IMR-90 (cell line): ENCODE results near the gene C11orf65. TPM values are rescaled to one million over a fixed set of nuclear protein-coding genes. Genes with fewer than 3 reads are reported as not detected.

ENCODE experiments used
- ATAC-seq: fragments of 200-7000 bp; cut with Tn5 transposase; 2 replicates; pipeline ENCODE4 v1.9.1; 2020; ENCODE audit warnings: low read depth, mild to moderate bottlenecking, moderate library complexity
- BruUV-seq: library from RNA; stranded (reverse); fragments of 400-500 nt; replicated peaks from 2 replicates; lab custom pipeline; 2021; lab: Mats Ljungman, UMichigan
- CTCF ChIA-PET: fragments of 300-600 bp; formaldehyde crosslinking; extraction: SDS; loops from one replicate; lab custom pipeline; 2021; ENCODE audit warnings: antibody characterized with exemption; lab: Yijun Ruan, JAX
- POLR2A ChIA-PET: fragments of 300-600 bp; sonication (Branson Sonifier 250); formaldehyde crosslinking; loops from one replicate; lab custom pipeline; 2022; ENCODE audit warnings: antibody characterized with exemption; ENCODE audit not compliant: unreplicated experiment; lab: Charles Lee
- DNase-seq: peaks from one replicate; pipeline ENCODE4 v3.0.0; 2013
- H2AFZ ChIP-seq: replicated peaks from 2 replicates; pipeline ENCODE3; 2013; ENCODE audit warnings: low read length, mild to moderate bottlenecking; ENCODE audit not compliant: poor library complexity
- H2AK5ac ChIP-seq: 2 replicates; pipeline ENCODE4 v1.6.1; 2013; ENCODE audit warnings: low read depth, low read length, inconsistent platforms
- H2AK9ac ChIP-seq: replicated peaks from 2 replicates; pipeline ENCODE3; 2013; ENCODE audit warnings: mild to moderate bottlenecking, low read depth, low read length, moderate library complexity; ENCODE audit not compliant: poor library complexity
- H2BK120ac ChIP-seq: 2 replicates; pipeline ENCODE4 v1.6.1; 2013; ENCODE audit warnings: low read depth, low read length, inconsistent platforms
- H2BK15ac ChIP-seq: 3 replicates; pipeline ENCODE4 v1.6.1; 2013; ENCODE audit warnings: low read depth, low read length, inconsistent platforms
- H2BK20ac ChIP-seq: 2 replicates; pipeline ENCODE4 v1.6.1; 2013; ENCODE audit warnings: low read depth, mild to moderate bottlenecking, inconsistent platforms, low read length, moderate library complexity
- H2BK5ac ChIP-seq: 2 replicates; pipeline ENCODE4 v1.6.1; 2013; ENCODE audit warnings: mild to moderate bottlenecking, low read depth, low read length, inconsistent platforms; ENCODE audit not compliant: poor library complexity, severe bottlenecking
- H3K14ac ChIP-seq: replicated peaks from 2 replicates; pipeline ENCODE4 v1.6.1; 2013; ENCODE audit warnings: low read depth, low read length, inconsistent platforms
- H3K18ac ChIP-seq: 2 replicates; pipeline ENCODE4 v1.6.1; 2013; ENCODE audit warnings: low read depth, low read length, control low read depth
- H3K23ac ChIP-seq: 2 replicates; pipeline ENCODE4 v1.6.1; 2013; ENCODE audit warnings: low read depth, low read length, inconsistent platforms
- H3K27ac ChIP-seq: 2 replicates; pipeline ENCODE4 v1.5.1; 2013; ENCODE audit warnings: mild to moderate bottlenecking, control low read depth, low read length; ENCODE audit not compliant: insufficient read depth
- H3K27me3 ChIP-seq: 2 replicates; pipeline ENCODE4 v1.6.1; 2013; ENCODE audit warnings: low read length; ENCODE audit not compliant: control insufficient read depth, insufficient read depth
- H3K36me3 ChIP-seq: 2 replicates; pipeline ENCODE4 v1.6.1; 2013; ENCODE audit warnings: low read length, mixed read lengths; ENCODE audit not compliant: control insufficient read depth, insufficient read depth
- H3K4ac ChIP-seq: 2 replicates; pipeline ENCODE4 v1.6.1; 2013; ENCODE audit warnings: low read depth, low read length, inconsistent platforms
- H3K4me1 ChIP-seq: 2 replicates; pipeline ENCODE4 v1.6.1; 2013; ENCODE audit warnings: low read length, mixed read lengths; ENCODE audit not compliant: control insufficient read depth, insufficient read depth
- H3K4me2 ChIP-seq: 2 replicates; pipeline ENCODE4 v1.6.1; 2013; ENCODE audit warnings: low read depth, mild to moderate bottlenecking, control low read depth, low read length, moderate library complexity
- H3K4me3 ChIP-seq: 2 replicates; pipeline ENCODE4 v1.5.1; 2013; ENCODE audit warnings: low read depth, mild to moderate bottlenecking, control low read depth, low read length, moderate library complexity; ENCODE audit not compliant: insufficient read depth
- H3K56ac ChIP-seq: 2 replicates; pipeline ENCODE4 v1.6.1; 2013; ENCODE audit warnings: low read length, inconsistent platforms; ENCODE audit not compliant: insufficient read depth; ENCODE audit errors: extremely low read depth
- H3K79me1 ChIP-seq, 2 experiments: 2 replicates each; pipeline ENCODE4 v1.6.1; 2013; ENCODE audit warnings: low read length in 2 of 2, inconsistent platforms in 1 of 2, low read depth in 1 of 2
- H3K9ac ChIP-seq: 2 replicates; pipeline ENCODE4 v1.6.1; 2013; ENCODE audit warnings: low read depth, low read length, control low read depth
- H3K9me1 ChIP-seq: 2 replicates; pipeline ENCODE4 v1.6.1; 2013; ENCODE audit warnings: low read length, inconsistent platforms; ENCODE audit not compliant: insufficient read depth
- H3K9me3 ChIP-seq: 2 replicates; pipeline ENCODE4 v1.6.1; 2013; ENCODE audit warnings: low read length; ENCODE audit not compliant: control insufficient read depth, insufficient read depth
- H4K20me1 ChIP-seq: 2 replicates; pipeline ENCODE4 v1.6.1; 2013; ENCODE audit warnings: low read length, inconsistent platforms; ENCODE audit not compliant: insufficient read depth
- H4K5ac ChIP-seq: 2 replicates; pipeline ENCODE4 v1.6.1; 2013; ENCODE audit warnings: mild to moderate bottlenecking, low read depth, low read length, control low read depth
- H4K8ac ChIP-seq, 2 experiments: 2 replicates each; pipeline ENCODE4 v1.6.1; 2013; ENCODE audit warnings: low read depth in 2 of 2, low read length in 2 of 2, control low read depth in 1 of 2, inconsistent platforms in 1 of 2
- H4K91ac ChIP-seq: 2 replicates; pipeline ENCODE4 v1.6.1; 2013; ENCODE audit warnings: low read depth, low read length, inconsistent platforms; ENCODE audit not compliant: insufficient read depth
- BHLHE40 ChIP-seq: fragments of 150-350 bp; IDR thresholded peaks from 2 replicates; pipeline ENCODE4 v1.6.1; 2016; ENCODE audit warnings: mild to moderate bottlenecking, low read depth, low read length
- NFE2L2 ChIP-seq: fragments of 150-350 bp; IDR thresholded peaks from 2 replicates; pipeline ENCODE4 v1.6.1; 2016; ENCODE audit warnings: low read depth, mild to moderate bottlenecking, low read length
- RAD21 ChIP-seq: IDR thresholded peaks from 2 replicates; pipeline ENCODE4 v1.6.1; 2012; ENCODE audit warnings: low read length, improper control_type of control experiment
- USF2 ChIP-seq: fragments of 150-350 bp; IDR thresholded peaks from 2 replicates; pipeline ENCODE4 v1.6.1; 2017; ENCODE audit warnings: mild to moderate bottlenecking, antibody characterized with exemption, low read length, low read depth
- WGBS, 2 experiments: methylation state at CpG; one replicate each; pipeline versions ENCODE4 v1.1.5 to v1.1.7; 2013; ENCODE audit warnings: missing lambda C conversion rate in 2 of 2; ENCODE audit not compliant: insufficient read length in 1 of 2; ENCODE audit errors: extremely low coverage in 2 of 2; 5-methylcytosine and 5-hydroxymethylcytosine counted together
- dilution Hi-C: fragments of 300-500 bp; cut with HindIII; formaldehyde crosslinking; loops from one replicate; pipeline ENCODE4 v1.14.3; 2018; ENCODE audit warnings: low sequenced_read_pairs; ENCODE audit not compliant: unreplicated experiment
- in situ Hi-C: fragments of 300-500 bp; cut with MboI; formaldehyde crosslinking; loops from 3 replicates; pipeline ENCODE4 v1.14.3; 2019; ENCODE audit warnings: low sequenced_read_pairs, inconsistent platforms, mixed read lengths
- intact Hi-C: fragments of 100-400 bp; cut with micrococcal nuclease; formaldehyde crosslinking; loops from 2 replicates; pipeline ENCODE4 v1.10.0; 2022
- polyA plus RNA-seq, 3 experiments: library from polyadenylated mRNA; depleted of rRNA; stranded (reverse); fragments of >200 nt; gene quantifications; 2 replicates each; pipeline ENCODE4 v1.2.3, GENCODE V29; 2012; ENCODE audit warnings: low replicate concordance in 1 of 3
- total RNA-seq: library from RNA; depleted of rRNA; stranded (reverse); fragments of >200 nt; gene quantifications from 2 replicates; pipeline ENCODE4 v1.2.3, GENCODE V29; 2012

C11orf65 gene
- total and polyA plus RNA-seq, 2 of the 4 experiments (the other 2 are of a cell fraction), result 0.12 to 0.18 TPM

GRCh38 chr11:108498816-108499408 is 31.6 kb upstream of the C11orf65 start:
- H3K36me3 ChIP-seq, result no peaks in the 10 kb centered on the region; the same call in 1 of the 2 replicates
- H3K27me3 ChIP-seq, result no peaks in the 10 kb centered on the region
- dilution Hi-C loops, result no loop called here
- peak overlapping the region; percentile 98 for H2AFZ ChIP-seq
- H3K4me3 ChIP-seq, result peak overlapping the region; percentile 50
- H4K5ac ChIP-seq, result peak overlapping the region; percentile 88
- 58% methylated on average over 8 of the region's 29 CpGs; no CpG with 5 or more reads in 1 of the 2 experiments for WGBS, 2 experiments
- H3K9me1 ChIP-seq, result peaks cover 8% of the 10 kb centered on the region; the same call in 1 of the 2 replicates
- H3K9ac ChIP-seq, result peak overlapping the region; percentile 47
- peak overlapping the region; percentile 88 to 93 for H4K8ac ChIP-seq
- no peak for DNase-seq
- peak overlapping the region; percentile 57 for H3K4me2 ChIP-seq
- peak overlapping the region; percentile 7 for H3K18ac ChIP-seq
- H2AK9ac ChIP-seq, result peak overlapping the region; percentile 85
- H3K79me1 ChIP-seq, result peaks cover 19 to 36% of the 10 kb centered on the region in 2 experiments
- H2BK15ac ChIP-seq, result no peak overlapping the region; the same call in 2 of the 3 replicates
- ChIA-PET POLR2A (no interaction called here), CTCF (interaction anchor here (0.9 kb wide), 1 partner anchor 8 kb away, joined by 3 read pairs; no protein-coding TSS in a partner anchor)
- H3K56ac ChIP-seq, result peak overlapping the region; percentile 28; the same call in 1 of the 2 replicates
- H2BK20ac ChIP-seq, result no peak overlapping the region
- BruUV-seq, result no TSS peak
- H4K91ac ChIP-seq, result peak overlapping the region; percentile 80; the same call in 1 of the 2 replicates
- peaks cover 3% of the 10 kb centered on the region for H3K4me1 ChIP-seq
- intact Hi-C loops, result no loop called here
- peak overlapping the region; percentile 85 for H3K4ac ChIP-seq
- peak overlapping the region; percentile 79 for H2BK5ac ChIP-seq
- ATAC-seq, result no peak
- no peaks in the 10 kb centered on the region for H4K20me1 ChIP-seq
- peak overlapping the region; percentile 73 for H2AK5ac ChIP-seq
- in situ Hi-C loops, result no loop called here
- H2BK120ac ChIP-seq, result peak overlapping the region; percentile 84
- peak overlapping the region; percentile 84 for H3K14ac ChIP-seq
- no peaks in the 10 kb centered on the region for H3K9me3 ChIP-seq
- peak overlapping the region; percentile 78 for H3K27ac ChIP-seq
- peak overlapping the region; percentile 59; the same call in 1 of the 2 replicates for H3K23ac ChIP-seq
- no peak for TF ChIP-seq BHLHE40
- TF ChIP-seq RAD21, result no peak
- no peak for TF ChIP-seq NFE2L2
- no peak for TF ChIP-seq USF2
